HepG2 (cell line): ENCODE data around the gene AP3B2. TPM values are rescaled to one million over a fixed set of nuclear protein-coding genes. Genes with fewer than 3 reads are reported as not detected.

Source experiments
- ATAC-seq: fragments of 200-7000 bp; cut with Tn5 transposase; 3 replicates; pipeline ENCODE4 v1.9.1; 2020; ENCODE audit warnings: mild to moderate bottlenecking, moderate library complexity
- BruUV-seq: library from RNA; stranded (reverse); fragments of 400-500 nt; replicated peaks from 2 replicates; lab custom pipeline; 2021; lab: Mats Ljungman, UMichigan
- CTCF ChIA-PET: fragments of 300-600 bp; formaldehyde crosslinking; extraction: SDS; loops from one replicate; lab custom pipeline; 2021; ENCODE audit warnings: low total read pairs, inconsistent platforms, low intra/inter-chr PET ratio; lab: Yijun Ruan, JAX
- POLR2A ChIA-PET: fragments of 350-600 bp; sonication (Branson Sonifier 250); formaldehyde crosslinking; loops from one replicate; lab custom pipeline; 2020; ENCODE audit warnings: antibody characterized with exemption, inconsistent platforms; lab: Yijun Ruan, JAX
- DNase-seq: peaks from one replicate; pipeline ENCODE4 v3.0.0-alpha.2; 2015; ENCODE audit warnings: low spot score
- FAIRE-seq: peaks from 3 replicates; lab custom pipeline; 2011; peaks lifted over from hg19 to GRCh38; lab: Jason Lieb, UNC
- H2AFZ ChIP-seq: one replicate; pipeline ENCODE4 v1.6.1; 2011; ENCODE audit warnings: low read length, inconsistent platforms
- H3K27ac ChIP-seq: fragments of 300-600 bp; 3 replicates; pipeline ENCODE4 v1.8.0; 2011; ENCODE audit warnings: mixed run types, mild to moderate bottlenecking, mixed read lengths, low read length, inconsistent platforms; ENCODE audit not compliant: insufficient read depth; ENCODE audit errors: extremely low read length
- H3K27me3 ChIP-seq, 2 experiments: fragments of 200-600 bp in 1 of 2; 2 replicates in 1 of 2; 3 replicates in 1 of 2; pipeline versions ENCODE4 v1.6.0 to v1.8.0; 2011; ENCODE audit warnings: low read length in 2 of 2, mild to moderate bottlenecking in 2 of 2, moderate library complexity in 2 of 2, inconsistent platforms in 1 of 2; ENCODE audit not compliant: insufficient read depth in 2 of 2, control insufficient read depth in 1 of 2
- H3K36me3 ChIP-seq, 2 experiments: fragments of 200-600 bp in 1 of 2; replicated peaks in 1 of 2; 2 replicates in 1 of 2; 3 replicates in 1 of 2; pipeline versions ENCODE4 v1.5.1 to v1.8.0; 2011; ENCODE audit warnings: low read length in 2 of 2, inconsistent platforms in 1 of 2; ENCODE audit not compliant: insufficient read depth in 2 of 2, control insufficient read depth in 1 of 2
- H3K4me1 ChIP-seq: 2 replicates; pipeline ENCODE4 v1.5.1; 2012; ENCODE audit warnings: low read length, inconsistent platforms; ENCODE audit not compliant: insufficient read depth
- H3K4me2 ChIP-seq: 2 replicates; pipeline ENCODE4 v1.6.0; 2011; ENCODE audit warnings: low read depth, low read length, inconsistent platforms
- H3K4me3 ChIP-seq, 3 experiments: fragments of 200-600 bp in 1 of 3; sonication (generic), shearing (Covaris generic) in 1 of 3; replicated peaks in 1 of 3; 2 replicates each; pipeline ENCODE4 v1.5.1; 2011 to 2016; ENCODE audit warnings: low read length in 3 of 3, inconsistent platforms in 2 of 3, low read depth in 2 of 3, mild to moderate bottlenecking in 2 of 3, control low read depth in 1 of 3, mixed read lengths in 1 of 3; ENCODE audit not compliant: insufficient read depth in 1 of 3
- H3K79me2 ChIP-seq: one replicate; pipeline ENCODE4 v1.6.1; 2011; ENCODE audit warnings: low read length, inconsistent platforms; ENCODE audit not compliant: insufficient read depth
- H3K9ac ChIP-seq: 2 replicates; pipeline ENCODE4 v1.6.0; 2011; ENCODE audit warnings: mild to moderate bottlenecking, low read depth, low read length, inconsistent platforms; ENCODE audit not compliant: insufficient read depth
- H3K9me3 ChIP-seq: 2 replicates; pipeline ENCODE4 v1.5.1; 2012; ENCODE audit warnings: mild to moderate bottlenecking, low read length
- H4K20me1 ChIP-seq: 2 replicates; pipeline ENCODE4 v1.6.0; 2011; ENCODE audit warnings: inconsistent platforms, mild to moderate bottlenecking, low read length, moderate library complexity; ENCODE audit not compliant: insufficient read depth
- EHMT2 ChIP-seq: fragments of 200-600 bp; sonication (generic); IDR thresholded peaks from 2 replicates; pipeline ENCODE4 v1.7.0; 2017; ENCODE audit warnings: antibody characterized with exemption, low read depth, low read length, borderline replicate concordance
- MXI1 ChIP-seq: IDR thresholded peaks from 3 replicates; pipeline ENCODE4 v1.6.1; 2012; ENCODE audit warnings: low read depth, low read length, inconsistent platforms, borderline replicate concordance
- MYC ChIP-seq: sonication (generic); formaldehyde crosslinking; IDR thresholded peaks from 2 replicates; pipeline ENCODE4 v1.9.0; 2021; ENCODE audit warnings: missing genetic modification reagents, borderline replicate concordance
- NFIC ChIP-seq: IDR thresholded peaks from 2 replicates; pipeline ENCODE4 v1.6.1; 2012; ENCODE audit warnings: mild to moderate bottlenecking, low read length, inconsistent platforms
- NFYC ChIP-seq: IDR thresholded peaks from 2 replicates; pipeline ENCODE4 v1.6.1; 2016; ENCODE audit warnings: missing genetic modification reagents, missing compliant biosample characterization
- NR2C2 ChIP-seq: sonication (generic); formaldehyde crosslinking; IDR thresholded peaks from 2 replicates; pipeline ENCODE4 v1.4.0; 2020; ENCODE audit warnings: missing genetic modification reagents, mild to moderate bottlenecking, moderate library complexity, borderline replicate concordance
- RFX1 ChIP-seq: fragments of 450-650 bp; IDR thresholded peaks from 2 replicates; pipeline ENCODE4 v1.6.1; 2017
- SOX6 ChIP-seq, 2 experiments: fragments of 450-650 bp in 1 of 2; sonication (generic) in 1 of 2; formaldehyde crosslinking in 1 of 2; IDR thresholded peaks; 2 replicates each; pipeline versions ENCODE4 v1.4.0 to v1.6.1; 2017 to 2020; ENCODE audit warnings: antibody characterized with exemption in 1 of 2, mild to moderate bottlenecking in 1 of 2, missing genetic modification reagents in 1 of 2
- XRCC5 ChIP-seq: fragments of 200-400 bp; formaldehyde crosslinking; optimal IDR thresholded peaks from 2 replicates; pipeline ENCODE3; 2017; ENCODE audit warnings: mild to moderate bottlenecking, low read length
- ZNF264 ChIP-seq: sonication (generic); formaldehyde crosslinking; IDR thresholded peaks from 2 replicates; pipeline ENCODE4 v1.4.0; 2020; ENCODE audit warnings: missing genetic modification reagents
- ZNF660 ChIP-seq: sonication (generic); formaldehyde crosslinking; IDR thresholded peaks from 2 replicates; pipeline ENCODE4 v1.5.1; 2020; ENCODE audit warnings: mild to moderate bottlenecking, low read depth, missing genetic modification reagents, borderline replicate concordance
- ZSCAN22 ChIP-seq: sonication (generic); formaldehyde crosslinking; IDR thresholded peaks from 2 replicates; pipeline ENCODE4 v1.4.0; 2020; ENCODE audit warnings: mild to moderate bottlenecking, missing genetic modification reagents
- WGBS: methylation state at CpG from one replicate; pipeline ENCODE4 v1.1.6; 2017; ENCODE audit warnings: low lambda C conversion rate; 5-methylcytosine and 5-hydroxymethylcytosine counted together
- in situ Hi-C: cut with HindIII; loops from 2 replicates; pipeline ENCODE4 v1.10.0; 2017; ENCODE audit warnings: low pct_unique_long_range_greater_than_20kb; ENCODE audit not compliant: extremely low pct_ligation_motif_present
- intact Hi-C: fragments of 100-400 bp; cut with micrococcal nuclease; formaldehyde crosslinking; loops from one replicate; pipeline ENCODE4 v1.10.0; 2022; ENCODE audit not compliant: unreplicated experiment
- polyA plus RNA-seq, 8 experiments: library from polyadenylated mRNA; depleted of rRNA in 3 of 8; stranded (reverse) in 7 of 8; unstranded in 1 of 8; fragments of >200 nt; fragmentation: Illumina TruSeq in 4 of 8; extraction: Trizol in 4 of 8; gene quantifications; 2 replicates each; pipeline versions ENCODE4 v1.2.1 to v1.2.3, GENCODE V29; 2011 to 2016; ENCODE audit warnings: low read depth in 4 of 8, missing spikeins in 1 of 8, mixed read lengths in 1 of 8; ENCODE audit not compliant: insufficient read depth in 1 of 8
- total RNA-seq, 5 experiments: library from RNA; depleted of rRNA; stranded (reverse); fragments of >200 nt; fragmentation: Illumina TruSeq; extraction: Trizol; gene quantifications; 2 replicates each; pipeline ENCODE4 v1.2.3, GENCODE V29; 2016; ENCODE audit warnings: low read depth in 1 of 5
- TF ChIP-seq, protein P1 (sequence below), 2 experiments: sonication (generic) in 1 of 2; formaldehyde crosslinking in 1 of 2; IDR thresholded peaks; 2 replicates each; pipeline versions ENCODE4 v1.6.1 to v1.9.0; 2014 to 2022; ENCODE audit warnings: antibody characterized with exemption in 1 of 2, borderline replicate concordance in 1 of 2, inconsistent platforms in 1 of 2, low read depth in 1 of 2, missing genetic modification reagents in 1 of 2
- TF ChIP-seq, protein P2 (sequence below): IDR thresholded peaks from 2 replicates; pipeline ENCODE4 v1.6.1; 2016; ENCODE audit warnings: low read depth, control low read depth
- TF ChIP-seq, protein P3 (sequence below): sonication (generic); formaldehyde crosslinking; IDR thresholded peaks from 2 replicates; pipeline ENCODE4 v1.5.0; 2020; ENCODE audit warnings: missing genetic modification reagents

AP3B2 gene
- total and polyA plus RNA-seq, 2 of the 13 experiments (the other 11 are each of a cell fraction or from before 2014, with no cell fraction given), result not detected

DNA sequence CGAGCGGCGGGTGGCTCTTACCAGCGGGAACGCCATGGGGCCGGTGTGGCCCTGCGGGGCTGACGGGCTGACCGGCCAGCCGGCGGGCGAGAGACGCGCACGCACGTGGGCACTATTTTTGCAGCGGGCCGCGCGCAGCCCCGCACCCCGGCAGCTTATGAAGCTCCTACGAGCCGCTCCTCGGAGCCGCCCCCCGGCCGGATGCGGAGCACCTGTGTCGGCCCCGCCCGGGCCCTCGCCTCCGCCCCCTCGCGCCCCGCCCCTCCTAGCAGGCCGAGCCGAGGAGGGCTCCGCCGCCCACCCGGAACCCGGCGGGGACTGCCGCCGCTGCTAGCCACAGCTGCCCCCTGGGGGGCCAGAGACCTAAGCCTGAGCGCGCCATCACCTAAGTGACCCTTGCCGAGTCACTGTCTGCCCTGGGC is 61.8 kb downstream of the AP3B2 start:
- peaks cover 4 to 35% of the 10 kb centered on the region in 2 experiments; a peak in 4 of 5 replicates for H3K27me3 ChIP-seq

More for the DNA sequence above, 61.8 kb downstream of the AP3B2 start:
- Histone ChIP-seq H3K36me3 (no peaks in the 10 kb centered on the region), H3K79me2 (no peaks in the 10 kb centered on the region), H3K4me2 (peak overlapping the region; percentile 45; the same call in 1 of the 2 replicates), H3K9me3 (no peaks in the 10 kb centered on the region), H4K20me1 (no peaks in the 10 kb centered on the region), H2AFZ (no peak overlapping the region), H3K9ac (no peak overlapping the region), H3K4me3 (peak overlapping the region; percentile 30 to 43 (median 31); a peak in 4 of 6 replicates), H3K27ac (no peak overlapping the region), H3K4me1 (no peaks in the 10 kb centered on the region)
- in situ Hi-C loops, result no loop called here
- TF ChIP-seq NFYC (CRISPR knock-in tag), result no peak
- TF ChIP-seq MXI1, result no peak
- no peak for TF ChIP-seq RFX1
- TF ChIP-seq ZNF264, result no peak
- TF ChIP-seq XRCC5, result no peak
- TF ChIP-seq, protein P1, sequence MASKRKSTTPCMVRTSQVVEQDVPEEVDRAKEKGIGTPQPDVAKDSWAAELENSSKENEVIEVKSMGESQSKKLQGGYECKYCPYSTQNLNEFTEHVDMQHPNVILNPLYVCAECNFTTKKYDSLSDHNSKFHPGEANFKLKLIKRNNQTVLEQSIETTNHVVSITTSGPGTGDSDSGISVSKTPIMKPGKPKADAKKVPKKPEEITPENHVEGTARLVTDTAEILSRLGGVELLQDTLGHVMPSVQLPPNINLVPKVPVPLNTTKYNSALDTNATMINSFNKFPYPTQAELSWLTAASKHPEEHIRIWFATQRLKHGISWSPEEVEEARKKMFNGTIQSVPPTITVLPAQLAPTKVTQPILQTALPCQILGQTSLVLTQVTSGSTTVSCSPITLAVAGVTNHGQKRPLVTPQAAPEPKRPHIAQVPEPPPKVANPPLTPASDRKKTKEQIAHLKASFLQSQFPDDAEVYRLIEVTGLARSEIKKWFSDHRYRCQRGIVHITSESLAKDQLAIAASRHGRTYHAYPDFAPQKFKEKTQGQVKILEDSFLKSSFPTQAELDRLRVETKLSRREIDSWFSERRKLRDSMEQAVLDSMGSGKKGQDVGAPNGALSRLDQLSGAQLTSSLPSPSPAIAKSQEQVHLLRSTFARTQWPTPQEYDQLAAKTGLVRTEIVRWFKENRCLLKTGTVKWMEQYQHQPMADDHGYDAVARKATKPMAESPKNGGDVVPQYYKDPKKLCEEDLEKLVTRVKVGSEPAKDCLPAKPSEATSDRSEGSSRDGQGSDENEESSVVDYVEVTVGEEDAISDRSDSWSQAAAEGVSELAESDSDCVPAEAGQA (IDR thresholded peaks at IDR 0.05; ENCODE audit: low read depth), result no peak
- TF ChIP-seq, protein P1 (CRISPR knock-in tag; IDR thresholded peaks at IDR 0.05; ENCODE audit: borderline replicate concordance), result no peak
- no peak for TF ChIP-seq EHMT2
- TF ChIP-seq, protein P2, sequence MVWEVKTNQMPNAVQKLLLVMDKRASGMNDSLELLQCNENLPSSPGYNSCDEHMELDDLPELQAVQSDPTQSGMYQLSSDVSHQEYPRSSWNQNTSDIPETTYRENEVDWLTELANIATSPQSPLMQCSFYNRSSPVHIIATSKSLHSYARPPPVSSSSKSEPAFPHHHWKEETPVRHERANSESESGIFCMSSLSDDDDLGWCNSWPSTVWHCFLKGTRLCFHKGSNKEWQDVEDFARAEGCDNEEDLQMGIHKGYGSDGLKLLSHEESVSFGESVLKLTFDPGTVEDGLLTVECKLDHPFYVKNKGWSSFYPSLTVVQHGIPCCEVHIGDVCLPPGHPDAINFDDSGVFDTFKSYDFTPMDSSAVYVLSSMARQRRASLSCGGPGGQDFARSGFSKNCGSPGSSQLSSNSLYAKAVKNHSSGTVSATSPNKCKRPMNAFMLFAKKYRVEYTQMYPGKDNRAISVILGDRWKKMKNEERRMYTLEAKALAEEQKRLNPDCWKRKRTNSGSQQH (CRISPR knock-in tag), result no peak
- TF ChIP-seq, protein P3, sequence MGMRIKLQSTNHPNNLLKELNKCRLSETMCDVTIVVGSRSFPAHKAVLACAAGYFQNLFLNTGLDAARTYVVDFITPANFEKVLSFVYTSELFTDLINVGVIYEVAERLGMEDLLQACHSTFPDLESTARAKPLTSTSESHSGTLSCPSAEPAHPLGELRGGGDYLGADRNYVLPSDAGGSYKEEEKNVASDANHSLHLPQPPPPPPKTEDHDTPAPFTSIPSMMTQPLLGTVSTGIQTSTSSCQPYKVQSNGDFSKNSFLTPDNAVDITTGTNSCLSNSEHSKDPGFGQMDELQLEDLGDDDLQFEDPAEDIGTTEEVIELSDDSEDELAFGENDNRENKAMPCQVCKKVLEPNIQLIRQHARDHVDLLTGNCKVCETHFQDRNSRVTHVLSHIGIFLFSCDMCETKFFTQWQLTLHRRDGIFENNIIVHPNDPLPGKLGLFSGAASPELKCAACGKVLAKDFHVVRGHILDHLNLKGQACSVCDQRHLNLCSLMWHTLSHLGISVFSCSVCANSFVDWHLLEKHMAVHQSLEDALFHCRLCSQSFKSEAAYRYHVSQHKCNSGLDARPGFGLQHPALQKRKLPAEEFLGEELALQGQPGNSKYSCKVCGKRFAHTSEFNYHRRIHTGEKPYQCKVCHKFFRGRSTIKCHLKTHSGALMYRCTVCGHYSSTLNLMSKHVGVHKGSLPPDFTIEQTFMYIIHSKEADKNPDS (CRISPR knock-in tag), result no peak
- TF ChIP-seq MYC (CRISPR knock-in tag), result no peak
- no peak for TF ChIP-seq SOX6 (IDR thresholded peaks at IDR 0.05)
- TF ChIP-seq SOX6 (CRISPR knock-in tag; IDR thresholded peaks at IDR 0.05), result no peak
- no peak for TF ChIP-seq NFIC
- no peak for TF ChIP-seq ZNF660 (CRISPR knock-in tag)
- TF ChIP-seq ZSCAN22, result no peak
- no peak for TF ChIP-seq NR2C2 (CRISPR knock-in tag)
- FAIRE-seq (no peak), DNase-seq (no peak), ATAC-seq (peak; percentile 65)
- no TSS peak for BruUV-seq
- intact Hi-C loops, result no loop called here
- CTCF ChIA-PET, result no interaction called here
- POLR2A ChIA-PET, result no interaction called here
- no CpG with 5 or more reads among the region's 49 CpGs for WGBS
